OCI-LY1 (cell line): ENCODE measurements around the gene NKRF.
A peak's percentile ranks its signal among the peaks of the same experiment; 100 is the strongest.

Experiments
- H2AFZ ChIP-seq: fragments of 200-600 bp; sonication (generic), shearing (Covaris generic); 2 replicates; pipeline ENCODE4 v1.6.0; 2014; ENCODE audit warnings: antibody characterized with exemption, mild to moderate bottlenecking, low read length
- H3F3A ChIP-seq: fragments of 200-600 bp; sonication (generic), shearing (Covaris generic); 2 replicates; pipeline ENCODE4 v1.6.0; 2014; ENCODE audit warnings: mild to moderate bottlenecking, antibody characterized with exemption, low read length, moderate library complexity; ENCODE audit not compliant: insufficient read depth
- H3K27ac ChIP-seq: fragments of 200-600 bp; sonication (generic); 2 replicates; pipeline ENCODE4 v1.5.1; 2014; ENCODE audit warnings: low read length, mixed run types, mild to moderate bottlenecking, low read depth; ENCODE audit not compliant: poor library complexity, severe bottlenecking
- H3K27me3 ChIP-seq: fragments of 200-600 bp; sonication (generic); 2 replicates; pipeline ENCODE4 v1.6.0; 2014; ENCODE audit warnings: antibody characterized with exemption, mild to moderate bottlenecking, low read length, moderate library complexity; ENCODE audit not compliant: insufficient read depth
- H3K36me3 ChIP-seq: fragments of 200-600 bp; sonication (generic); 2 replicates; pipeline ENCODE4 v1.6.1; 2014; ENCODE audit warnings: mild to moderate bottlenecking, antibody characterized with exemption, low read length, moderate library complexity, mixed read lengths; ENCODE audit not compliant: insufficient read depth
- H3K4me1 ChIP-seq: fragments of 200-600 bp; sonication (generic); 2 replicates; pipeline ENCODE4 v1.5.1; 2014; ENCODE audit warnings: mild to moderate bottlenecking, low read length, moderate library complexity; ENCODE audit not compliant: insufficient read depth, severe bottlenecking
- H3K4me2 ChIP-seq: fragments of 200-600 bp; sonication (generic), shearing (Covaris generic); 2 replicates; pipeline ENCODE4 v1.6.1; 2014; ENCODE audit warnings: low read length
- H3K4me3 ChIP-seq: fragments of 200-600 bp; sonication (generic); 2 replicates; pipeline ENCODE4 v1.5.1; 2014; ENCODE audit warnings: low read length, low read depth, mild to moderate bottlenecking, mixed read lengths; ENCODE audit not compliant: poor library complexity, severe bottlenecking
- H3K79me2 ChIP-seq: fragments of 200-600 bp; shearing (Covaris generic); 2 replicates; pipeline ENCODE4 v1.6.1; 2016; ENCODE audit warnings: mixed run types, low read length, mixed read lengths; ENCODE audit not compliant: insufficient read depth
- H3K9ac ChIP-seq: fragments of 200-600 bp; sonication (generic), shearing (Covaris generic); 2 replicates; pipeline ENCODE4 v1.6.1; 2014; ENCODE audit warnings: mild to moderate bottlenecking, low read length, mixed read lengths
- H3K9me2 ChIP-seq: fragments of 200-600 bp; sonication (generic), shearing (Covaris generic); 2 replicates; pipeline ENCODE4 v1.6.1; 2014; ENCODE audit warnings: low read depth, mild to moderate bottlenecking, low read length, mixed read lengths
- H3K9me3 ChIP-seq: fragments of 200-600 bp; shearing (Covaris generic); 2 replicates; pipeline ENCODE4 v1.6.1; 2014; ENCODE audit warnings: low read length, mixed read lengths
- H4K20me1 ChIP-seq: fragments of 200-600 bp; sonication (generic), shearing (Covaris generic); 2 replicates; pipeline ENCODE4 v1.6.0; 2016; ENCODE audit warnings: mild to moderate bottlenecking, low read length; ENCODE audit not compliant: insufficient read depth
- EZH2 ChIP-seq: fragments of 200-600 bp; sonication (generic), shearing (Covaris generic); IDR thresholded peaks from 2 replicates; pipeline ENCODE4 v1.8.0; 2017; ENCODE audit warnings: borderline replicate concordance, mixed run types, mild to moderate bottlenecking, antibody characterized with exemption, low read length, moderate library complexity, mixed read lengths
- TF ChIP-seq, protein P1 (sequence below): fragments of 200-600 bp; sonication (generic), shearing (Covaris generic); IDR thresholded peaks from 2 replicates; pipeline ENCODE4 v1.5.1; 2017; ENCODE audit warnings: mild to moderate bottlenecking, antibody characterized with exemption, low read length, moderate library complexity, mixed read lengths

Gene NKRF

DNA sequence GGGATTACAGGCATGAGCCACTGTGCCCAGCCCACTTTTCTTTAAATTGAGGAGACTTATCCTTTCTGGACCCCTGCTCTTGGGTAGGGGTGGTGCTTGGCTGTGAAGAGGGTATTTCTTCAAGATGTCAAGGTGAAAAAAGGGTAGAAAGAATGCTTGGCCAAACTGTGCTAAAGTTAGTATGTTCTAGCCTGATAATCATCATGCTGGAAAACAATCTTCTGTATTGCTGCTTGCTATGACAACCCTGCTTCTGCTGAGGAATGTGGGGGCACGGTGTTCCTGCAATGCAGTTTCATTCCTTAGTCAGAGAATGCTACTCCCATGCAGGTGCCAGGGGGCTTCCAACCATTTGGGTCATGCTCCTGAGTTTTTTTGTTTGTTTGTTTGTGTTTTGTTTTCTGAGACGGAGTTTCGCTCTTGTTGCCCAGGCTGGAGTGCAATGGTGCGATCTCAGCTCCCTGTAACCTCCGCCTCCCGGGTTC, 35.8 kb downstream of the NKRF start:
- Histone ChIP-seq H3K4me2 (no peak overlapping the region), H3F3A (no peaks in the 10 kb centered on the region), H3K9me3 (no peaks in the 10 kb centered on the region), H3K36me3 (no peaks in the 10 kb centered on the region), H3K4me1 (peaks cover 8% of the 10 kb centered on the region), H3K79me2 (peaks cover 7% of the 10 kb centered on the region), H4K20me1 (no peaks in the 10 kb centered on the region), H3K9me2 (no peaks in the 10 kb centered on the region), H3K27me3 (no peaks in the 10 kb centered on the region), H2AFZ (no peak overlapping the region), H3K9ac (no peak overlapping the region), H3K27ac (no peak overlapping the region), H3K4me3 (no peak overlapping the region)
- no peak for TF ChIP-seq EZH2

DNA sequence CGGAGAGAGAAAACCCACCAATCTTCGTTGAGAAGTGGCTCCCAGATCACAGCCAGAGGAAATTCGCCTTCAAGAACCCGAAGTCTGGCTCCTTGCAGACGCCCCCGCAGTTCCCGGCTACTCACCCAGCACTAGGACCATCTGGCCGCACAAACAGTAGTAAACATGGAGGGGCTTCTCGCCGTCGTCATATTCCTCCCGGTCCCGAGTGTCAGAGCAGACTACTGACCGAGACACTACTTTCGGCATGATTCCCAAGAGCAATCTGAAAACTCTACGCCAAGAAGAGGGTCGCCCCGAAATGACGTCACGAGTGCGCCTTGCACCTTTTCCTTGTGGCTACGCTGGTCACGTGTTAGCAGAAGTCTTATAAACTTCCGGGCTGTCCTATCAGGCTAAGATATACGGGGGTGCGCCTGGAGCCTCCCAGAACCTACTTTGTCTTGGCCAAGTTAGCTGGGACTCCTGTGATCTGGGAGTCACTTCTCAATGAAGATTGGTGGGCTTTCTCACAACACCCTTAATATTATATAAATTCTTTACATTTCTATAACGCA, 41.0 kb downstream of the NKRF start, which contains the start of gene STEEP1:
Gene STEEP1, minus strand, starts transcription at position 303 of the 557 bp plus-strand sequence. Its CDS starts 54 bp downstream, at position 249.
- no peaks in the 10 kb centered on the region for H4K20me1 ChIP-seq
- no peak for TF ChIP-seq EZH2
- TF ChIP-seq, protein P1, sequence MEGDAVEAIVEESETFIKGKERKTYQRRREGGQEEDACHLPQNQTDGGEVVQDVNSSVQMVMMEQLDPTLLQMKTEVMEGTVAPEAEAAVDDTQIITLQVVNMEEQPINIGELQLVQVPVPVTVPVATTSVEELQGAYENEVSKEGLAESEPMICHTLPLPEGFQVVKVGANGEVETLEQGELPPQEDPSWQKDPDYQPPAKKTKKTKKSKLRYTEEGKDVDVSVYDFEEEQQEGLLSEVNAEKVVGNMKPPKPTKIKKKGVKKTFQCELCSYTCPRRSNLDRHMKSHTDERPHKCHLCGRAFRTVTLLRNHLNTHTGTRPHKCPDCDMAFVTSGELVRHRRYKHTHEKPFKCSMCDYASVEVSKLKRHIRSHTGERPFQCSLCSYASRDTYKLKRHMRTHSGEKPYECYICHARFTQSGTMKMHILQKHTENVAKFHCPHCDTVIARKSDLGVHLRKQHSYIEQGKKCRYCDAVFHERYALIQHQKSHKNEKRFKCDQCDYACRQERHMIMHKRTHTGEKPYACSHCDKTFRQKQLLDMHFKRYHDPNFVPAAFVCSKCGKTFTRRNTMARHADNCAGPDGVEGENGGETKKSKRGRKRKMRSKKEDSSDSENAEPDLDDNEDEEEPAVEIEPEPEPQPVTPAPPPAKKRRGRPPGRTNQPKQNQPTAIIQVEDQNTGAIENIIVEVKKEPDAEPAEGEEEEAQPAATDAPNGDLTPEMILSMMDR: no peak
- no peaks in the 10 kb centered on the region for H3K9me2 ChIP-seq
- no peak within 1 kb of the TSS for H2AFZ ChIP-seq
- H3K4me2 ChIP-seq: peak within 1 kb of the TSS; percentile 78
- peaks cover 6% of the 10 kb centered on the region; the same call in 1 of the 2 replicates for H3K36me3 ChIP-seq
- peak within 1 kb of the TSS; percentile 82 for H3K9ac ChIP-seq
- peaks cover 5% of the 10 kb centered on the region for H3K4me1 ChIP-seq
- no peaks in the 10 kb centered on the region for H3K27me3 ChIP-seq
- H3F3A ChIP-seq: no peaks in the 10 kb centered on the region
- H3K27ac ChIP-seq: no peak within 1 kb of the TSS
- peaks cover 8% of the 10 kb centered on the region for H3K79me2 ChIP-seq
- H3K9me3 ChIP-seq: no peaks in the 10 kb centered on the region
- H3K4me3 ChIP-seq: peak within 1 kb of the TSS; percentile 82

DNA sequence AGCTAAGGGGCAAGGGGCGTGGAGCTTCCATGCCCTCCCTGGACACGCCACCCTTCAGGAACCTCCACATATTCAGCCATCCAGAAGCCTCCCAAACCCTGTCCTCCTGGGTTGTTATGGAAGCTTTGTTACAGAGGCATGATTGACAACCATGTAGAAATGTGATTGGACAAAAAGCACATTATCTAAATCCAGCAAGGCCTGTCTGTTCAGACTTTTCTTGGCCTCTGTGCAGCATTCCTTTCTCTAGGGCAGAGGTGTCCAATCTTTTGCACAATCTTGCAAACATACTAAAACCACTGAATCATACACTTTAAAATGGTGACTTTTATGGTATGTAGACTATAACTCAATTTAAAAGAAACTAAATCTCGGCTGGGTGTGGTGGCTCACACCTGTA, 53.7 kb downstream of the NKRF start:
- H2AFZ ChIP-seq: no peak overlapping the region
- no peak overlapping the region for H3K4me3 ChIP-seq
- TF ChIP-seq, protein P1: no peak
- no peak for TF ChIP-seq EZH2
- no peak overlapping the region for H3K4me2 ChIP-seq
- peaks cover 12% of the 10 kb centered on the region for H3K4me1 ChIP-seq
- H3K79me2 ChIP-seq: no peaks in the 10 kb centered on the region; the same call in 1 of the 2 replicates
- no peak overlapping the region for H3K9ac ChIP-seq
- no peaks in the 10 kb centered on the region for H3K9me3 ChIP-seq
- H3K27ac ChIP-seq: no peak overlapping the region
- H3K36me3 ChIP-seq: peaks cover 22% of the 10 kb centered on the region
- H3K9me2 ChIP-seq: no peaks in the 10 kb centered on the region
- no peaks in the 10 kb centered on the region for H3F3A ChIP-seq
- H4K20me1 ChIP-seq: no peaks in the 10 kb centered on the region
- H3K27me3 ChIP-seq: no peaks in the 10 kb centered on the region
